PC-3 (cell line): ENCODE data around the gene DNAH9. TPM values are rescaled to one million over a fixed set of nuclear protein-coding genes. Genes with fewer than 3 reads are reported as not detected.

ENCODE experiments used
- ATAC-seq: fragments of 200-7000 bp; cut with Tn5 transposase; 2 replicates; pipeline ENCODE4 v1.9.1; 2020; ENCODE audit warnings: mild to moderate bottlenecking, moderate library complexity
- BruUV-seq: library from RNA; stranded (reverse); fragments of 400-500 nt; replicated peaks from 2 replicates; lab custom pipeline; 2021; lab: Mats Ljungman, UMichigan
- CTCF ChIA-PET: fragments of 300-600 bp; sonication (Branson Sonifier 250); formaldehyde crosslinking; loops from one replicate; lab custom pipeline; 2022; ENCODE audit warnings: antibody characterized with exemption; lab: Charles Lee
- POLR2A ChIA-PET: fragments of 300-600 bp; sonication (Branson Sonifier 250); formaldehyde crosslinking; loops from one replicate; lab custom pipeline; 2022; ENCODE audit warnings: antibody characterized with exemption; ENCODE audit not compliant: unreplicated experiment; lab: Charles Lee
- DNase-seq: peaks from one replicate; pipeline ENCODE4 v3.0.0-alpha.2; 2015
- H2AFZ ChIP-seq: fragments of 300-600 bp; sonication (generic); 2 replicates; pipeline ENCODE4 v1.6.0; 2016; ENCODE audit warnings: antibody characterized with exemption, low read length
- H3F3A ChIP-seq: fragments of 300-600 bp; sonication (generic); one replicate; pipeline ENCODE4 v1.6.0; 2017; ENCODE audit warnings: antibody characterized with exemption, low read length, control low read depth, mild to moderate bottlenecking; ENCODE audit not compliant: unreplicated experiment
- H3K27ac ChIP-seq: fragments of 300-600 bp; sonication (generic); 2 replicates; pipeline ENCODE4 v1.5.1; 2016; ENCODE audit warnings: mild to moderate bottlenecking, low read length
- H3K27me3 ChIP-seq: fragments of 300-600 bp; sonication (generic); 2 replicates; pipeline ENCODE4 v1.6.1; 2016; ENCODE audit warnings: low read length, mixed read lengths
- H3K36me3 ChIP-seq: fragments of 300-600 bp; sonication (generic); 2 replicates; pipeline ENCODE4 v1.6.1; 2016; ENCODE audit warnings: low read depth, mixed run types, low read length, mixed read lengths
- H3K4me1 ChIP-seq: fragments of 300-600 bp; sonication (generic); 2 replicates; pipeline ENCODE4 v1.5.1; 2016; ENCODE audit warnings: low read length; ENCODE audit not compliant: insufficient read depth
- H3K4me2 ChIP-seq: fragments of 300-600 bp; sonication (generic); 2 replicates; pipeline ENCODE4 v1.6.0; 2016; ENCODE audit warnings: low read length
- H3K4me3 ChIP-seq: fragments of 300-600 bp; sonication (generic); 2 replicates; pipeline ENCODE4 v1.5.1; 2016; ENCODE audit warnings: mild to moderate bottlenecking, low read length, mixed read lengths
- H3K79me2 ChIP-seq: fragments of 300-600 bp; sonication (generic); 2 replicates; pipeline ENCODE4 v1.6.1; 2017; ENCODE audit warnings: low read length, mixed read lengths
- H3K9ac ChIP-seq: fragments of 300-600 bp; sonication (generic); 2 replicates; pipeline ENCODE4 v1.6.0; 2016; ENCODE audit warnings: mild to moderate bottlenecking, low read length
- H3K9me2 ChIP-seq: fragments of 300-600 bp; sonication (generic); replicated peaks from 2 replicates; pipeline ENCODE4 v1.6.1; 2016; ENCODE audit warnings: mixed run types, low read length, mixed read lengths
- H3K9me3 ChIP-seq: fragments of 300-600 bp; sonication (generic); 2 replicates; pipeline ENCODE4 v1.6.1; 2016; ENCODE audit warnings: low read length, mixed read lengths
- H4K20me1 ChIP-seq: fragments of 300-600 bp; sonication (generic); 2 replicates; pipeline ENCODE4 v1.6.1; 2016; ENCODE audit warnings: low read length, mixed read lengths
- EZH2 ChIP-seq: fragments of 300-600 bp; sonication (generic); IDR thresholded peaks from one replicate; pipeline ENCODE4 v1.6.1; 2017; ENCODE audit warnings: antibody characterized with exemption, mild to moderate bottlenecking, low read length; ENCODE audit not compliant: unreplicated experiment
- EZH2phosphoT487 ChIP-seq: fragments of 300-600 bp; sonication (generic); IDR thresholded peaks from 2 replicates; pipeline ENCODE4 v1.6.1; 2018; ENCODE audit warnings: mild to moderate bottlenecking, antibody characterized with exemption, low read length, borderline replicate concordance
- intact Hi-C: fragments of 100-400 bp; cut with micrococcal nuclease; formaldehyde crosslinking; loops from 2 replicates; pipeline ENCODE4 v1.9.0; 2023
- total RNA-seq: library from RNA; depleted of rRNA; stranded (reverse); fragments of >200 nt; gene quantifications from 2 replicates; pipeline ENCODE4 v1.2.3, GENCODE V29; 2014
- TF ChIP-seq, protein P1 (sequence below): fragments of 300-600 bp; sonication (generic); conservative IDR thresholded peaks from 2 replicates; pipeline ENCODE4 v1.5.1; 2017; ENCODE audit warnings: antibody characterized with exemption, low read depth, mild to moderate bottlenecking, low read length

Gene DNAH9
- total RNA-seq, 1 experiment from 2014 or later: 0.11 TPM

DNA sequence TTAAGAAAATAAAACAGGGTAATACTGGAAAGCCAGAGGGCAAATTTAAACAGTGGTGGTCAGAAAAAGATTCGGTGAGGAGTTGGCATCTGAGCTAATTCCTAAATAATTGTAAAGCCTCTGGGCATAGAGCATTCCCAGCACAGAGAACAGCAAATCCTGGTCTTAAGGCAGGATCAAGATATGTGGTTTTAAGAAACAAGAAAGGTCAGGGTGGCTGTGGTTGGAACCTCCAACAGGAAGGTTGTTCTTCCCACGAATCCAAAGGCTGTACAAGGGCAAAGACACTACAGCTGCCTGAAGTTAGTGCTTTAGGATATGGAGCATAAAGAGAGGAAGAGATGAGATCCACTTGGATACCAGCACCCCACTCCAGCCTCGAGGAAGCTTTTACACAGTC is 284.4 kb downstream of the DNAH9 start:
- H3F3A ChIP-seq: no peaks in the 10 kb centered on the region
- no peak overlapping the region for H3K27ac ChIP-seq
- TF ChIP-seq, protein P1, sequence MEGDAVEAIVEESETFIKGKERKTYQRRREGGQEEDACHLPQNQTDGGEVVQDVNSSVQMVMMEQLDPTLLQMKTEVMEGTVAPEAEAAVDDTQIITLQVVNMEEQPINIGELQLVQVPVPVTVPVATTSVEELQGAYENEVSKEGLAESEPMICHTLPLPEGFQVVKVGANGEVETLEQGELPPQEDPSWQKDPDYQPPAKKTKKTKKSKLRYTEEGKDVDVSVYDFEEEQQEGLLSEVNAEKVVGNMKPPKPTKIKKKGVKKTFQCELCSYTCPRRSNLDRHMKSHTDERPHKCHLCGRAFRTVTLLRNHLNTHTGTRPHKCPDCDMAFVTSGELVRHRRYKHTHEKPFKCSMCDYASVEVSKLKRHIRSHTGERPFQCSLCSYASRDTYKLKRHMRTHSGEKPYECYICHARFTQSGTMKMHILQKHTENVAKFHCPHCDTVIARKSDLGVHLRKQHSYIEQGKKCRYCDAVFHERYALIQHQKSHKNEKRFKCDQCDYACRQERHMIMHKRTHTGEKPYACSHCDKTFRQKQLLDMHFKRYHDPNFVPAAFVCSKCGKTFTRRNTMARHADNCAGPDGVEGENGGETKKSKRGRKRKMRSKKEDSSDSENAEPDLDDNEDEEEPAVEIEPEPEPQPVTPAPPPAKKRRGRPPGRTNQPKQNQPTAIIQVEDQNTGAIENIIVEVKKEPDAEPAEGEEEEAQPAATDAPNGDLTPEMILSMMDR: no peak
- TF ChIP-seq EZH2 (no peak), EZH2phosphoT487 (no peak)
- H3K9ac ChIP-seq: no peak overlapping the region
- H3K4me2 ChIP-seq: no peak overlapping the region
- no peaks in the 10 kb centered on the region for H3K79me2 ChIP-seq
- no TSS peak for BruUV-seq
- intact Hi-C loops: no loop called here
- no peaks in the 10 kb centered on the region for H3K9me2 ChIP-seq
- CTCF ChIA-PET: no interaction called here
- no peak overlapping the region for H2AFZ ChIP-seq
- H3K4me3 ChIP-seq: no peak overlapping the region
- H3K4me1 ChIP-seq: no peaks in the 10 kb centered on the region
- ATAC-seq (no peak), DNase-seq (no peak)
- no peaks in the 10 kb centered on the region for H3K36me3 ChIP-seq
- H3K9me3 ChIP-seq: no peaks in the 10 kb centered on the region
- no peaks in the 10 kb centered on the region for H4K20me1 ChIP-seq
- H3K27me3 ChIP-seq: 0 out of 2 replicates have a peak, but pooled peaks cover 5% of the 10 kb centered on the region
- POLR2A ChIA-PET: no interaction called here

DNA sequence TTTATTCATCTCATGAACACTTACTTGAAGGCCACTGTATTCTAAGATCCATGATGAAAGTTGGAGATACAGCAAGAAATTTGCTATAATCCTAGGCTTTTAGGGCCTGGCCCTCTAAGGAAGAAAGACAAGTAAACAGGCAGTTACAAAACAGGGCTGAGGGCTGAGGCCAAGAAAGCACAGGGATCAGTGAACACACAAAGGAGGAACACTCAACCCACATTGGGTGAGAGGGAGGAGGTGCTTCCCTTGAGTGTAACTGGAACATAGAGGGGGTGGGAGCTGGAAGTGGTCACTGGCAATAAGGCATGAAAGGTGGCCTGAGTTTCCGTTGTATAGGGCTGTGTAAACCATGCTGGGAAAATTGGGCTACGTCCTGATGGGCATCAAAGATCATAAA is 286.8 kb downstream of the DNAH9 start:
- Histone ChIP-seq H3K4me2 (no peak overlapping the region), H3F3A (no peaks in the 10 kb centered on the region), H3K9ac (no peak overlapping the region), H3K27me3 (peaks cover 18% of the 10 kb centered on the region), H3K79me2 (no peaks in the 10 kb centered on the region), H2AFZ (no peak overlapping the region), H3K9me2 (no peaks in the 10 kb centered on the region), H4K20me1 (no peaks in the 10 kb centered on the region), H3K9me3 (no peaks in the 10 kb centered on the region), H3K4me1 (no peaks in the 10 kb centered on the region), H3K4me3 (no peak overlapping the region), H3K27ac (no peak overlapping the region), H3K36me3 (no peaks in the 10 kb centered on the region)
- DNase-seq: no peak
- intact Hi-C loops: no loop called here
- no peak for ATAC-seq
- TF ChIP-seq EZH2phosphoT487 (no peak), EZH2 (no peak)
- TF ChIP-seq, protein P1: no peak
- CTCF ChIA-PET: no interaction called here
- no TSS peak for BruUV-seq
- POLR2A ChIA-PET: no interaction called here

DNA sequence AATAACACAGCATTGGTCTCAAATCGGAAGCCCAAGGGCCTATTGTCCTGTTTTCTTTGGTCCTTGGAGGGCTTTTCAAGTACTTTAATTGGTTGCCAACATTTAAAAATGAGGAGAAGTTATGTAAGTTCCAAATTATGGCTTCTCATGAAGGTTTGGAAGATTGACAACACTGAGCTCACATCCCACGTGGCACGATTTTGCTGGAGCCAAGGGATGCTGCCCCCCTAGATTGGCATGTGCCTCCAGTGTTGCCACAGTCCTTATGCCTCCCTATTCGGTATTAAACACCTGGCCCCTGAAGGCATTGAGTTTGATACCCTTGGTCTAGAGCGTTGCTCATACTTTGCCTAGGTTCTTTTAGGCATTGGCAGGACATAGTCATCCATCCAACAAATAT is 291.0 kb downstream of the DNAH9 start:
- Histone ChIP-seq H2AFZ (no peak overlapping the region), H3K79me2 (no peaks in the 10 kb centered on the region), H3F3A (no peaks in the 10 kb centered on the region), H3K36me3 (no peaks in the 10 kb centered on the region), H3K4me3 (no peak overlapping the region), H4K20me1 (no peaks in the 10 kb centered on the region), H3K9ac (no peak overlapping the region), H3K9me3 (no peaks in the 10 kb centered on the region), H3K9me2 (no peaks in the 10 kb centered on the region), H3K27me3 (peaks cover 24% of the 10 kb centered on the region), H3K4me1 (no peaks in the 10 kb centered on the region), H3K4me2 (no peak overlapping the region), H3K27ac (no peak overlapping the region)
- no TSS peak for BruUV-seq
- ATAC-seq (no peak), DNase-seq (no peak)
- ChIA-PET CTCF (no interaction called here), POLR2A (interaction anchor here (0.7 kb wide), 1 partner anchor 8 kb away, joined by 5 read pairs; no protein-coding TSS in a partner anchor)
- TF ChIP-seq EZH2: no peak
- TF ChIP-seq, protein P1: no peak
- TF ChIP-seq EZH2phosphoT487: no peak
- intact Hi-C loops: no loop called here
